SH-SY5Y (cell line): ENCODE measurements around the gene KRT15.

ENCODE experiments used
- GATA2 ChIP-seq: IDR thresholded peaks from 2 replicates; pipeline ENCODE4 v1.6.1; 2011; ENCODE audit warnings: mild to moderate bottlenecking, low read depth, low read length
- GATA3 ChIP-seq: IDR thresholded peaks from 2 replicates; pipeline ENCODE4 v1.6.1; 2011; ENCODE audit warnings: low read depth, mild to moderate bottlenecking, low read length, moderate library complexity

- TF ChIP-seq GATA2: no peak
- no peak for TF ChIP-seq GATA3
These were observed 41.5 kb downstream of the KRT15 start for GRCh38 chr17:41476866-41477815.
